ENCODE results near the gene TRAPPC14. TPM values are rescaled to one million over a fixed set of nuclear protein-coding genes. Genes with fewer than 3 reads are reported as not detected.
"Not testable (repeated sequence)": the region's sequence is repeated elsewhere in the genome, so short reads cannot be mapped to it uniquely, and the experiment has no call there.

The TRAPPC14 gene
- total RNA-seq, 1 experiment from 2014 or later: 11.2 TPM

DNA sequence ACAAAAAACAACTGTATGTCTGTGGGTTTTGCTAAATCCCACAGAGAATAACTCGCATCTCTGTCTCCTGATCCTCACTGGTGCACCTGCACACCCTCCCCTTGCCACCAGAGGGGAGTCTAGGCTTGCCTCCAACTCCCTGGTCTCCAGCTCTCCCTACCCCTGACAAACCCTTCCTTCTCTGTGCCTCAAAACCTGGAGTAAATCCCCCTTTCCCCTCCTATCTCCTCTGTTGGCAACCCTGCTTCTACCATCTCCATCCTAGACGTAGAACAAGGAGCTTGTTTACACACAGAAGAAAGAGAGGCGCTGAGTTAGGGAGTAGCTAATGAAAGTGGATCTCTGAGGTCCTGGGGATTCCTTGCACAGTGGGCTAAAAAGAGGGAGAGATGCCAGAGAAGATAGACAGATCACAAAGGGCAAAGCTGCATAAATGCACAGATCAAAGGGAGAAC lies 25.8 kb downstream of the TRAPPC14 start:
- in situ Hi-C loops (cut with HindIII; ENCODE audit: low pct_unique_long_range_greater_than_20kb, low sequenced_read_pairs): no loop called here
- peak; percentile 90 for DNase-seq (ENCODE audit: low read depth, low spot score)

GRCh38 chr7:100132126-100132525 lies 26.4 kb downstream of the TRAPPC14 start:
- in situ Hi-C loops (cut with HindIII; ENCODE audit: low pct_unique_long_range_greater_than_20kb, low sequenced_read_pairs): no loop called here

GRCh38 chr7:100130608-100131453 lies 27.7 kb downstream of the TRAPPC14 start:
- peak; percentile 76 for DNase-seq (ENCODE audit: low read depth, low spot score)
- in situ Hi-C loops (cut with HindIII; ENCODE audit: low pct_unique_long_range_greater_than_20kb, low sequenced_read_pairs): no loop called here

More at GRCh38 chr7:100132126-100132525, 26.4 kb downstream of the TRAPPC14 start:
- DNase-seq (ENCODE audit: low read depth, low spot score): no peak

DNA sequence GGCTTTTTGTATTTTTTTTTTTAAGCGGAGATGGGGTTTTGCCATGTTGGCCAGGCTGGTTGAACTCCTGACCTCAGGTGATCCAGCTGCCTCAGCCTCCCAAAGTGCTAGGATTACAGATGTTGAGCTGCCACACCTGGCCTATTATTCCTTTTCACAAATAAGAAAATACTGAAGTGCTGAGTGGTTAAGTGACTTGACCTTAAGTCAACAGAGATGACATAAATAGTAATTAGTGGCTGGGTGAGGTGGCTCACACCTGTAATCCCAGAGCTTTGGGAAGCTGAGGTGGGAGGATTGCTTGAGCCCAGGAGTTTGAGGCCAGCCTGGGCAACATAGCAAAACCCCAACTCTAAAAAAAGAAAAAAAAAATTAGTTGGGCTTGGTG lies 28.3 kb downstream of the TRAPPC14 start:
- in situ Hi-C loops (cut with HindIII; ENCODE audit: low pct_unique_long_range_greater_than_20kb, low sequenced_read_pairs); DNase-seq (ENCODE audit: low read depth, low spot score): not testable (repeated sequence)

- in situ Hi-C loops (cut with HindIII; ENCODE audit: low pct_unique_long_range_greater_than_20kb, low sequenced_read_pairs): no loop called here
- DNase-seq (ENCODE audit: low read depth, low spot score): no peak
Observed at GRCh38 chr7:100128637-100128963, 29.9 kb downstream of the TRAPPC14 start.

DNA sequence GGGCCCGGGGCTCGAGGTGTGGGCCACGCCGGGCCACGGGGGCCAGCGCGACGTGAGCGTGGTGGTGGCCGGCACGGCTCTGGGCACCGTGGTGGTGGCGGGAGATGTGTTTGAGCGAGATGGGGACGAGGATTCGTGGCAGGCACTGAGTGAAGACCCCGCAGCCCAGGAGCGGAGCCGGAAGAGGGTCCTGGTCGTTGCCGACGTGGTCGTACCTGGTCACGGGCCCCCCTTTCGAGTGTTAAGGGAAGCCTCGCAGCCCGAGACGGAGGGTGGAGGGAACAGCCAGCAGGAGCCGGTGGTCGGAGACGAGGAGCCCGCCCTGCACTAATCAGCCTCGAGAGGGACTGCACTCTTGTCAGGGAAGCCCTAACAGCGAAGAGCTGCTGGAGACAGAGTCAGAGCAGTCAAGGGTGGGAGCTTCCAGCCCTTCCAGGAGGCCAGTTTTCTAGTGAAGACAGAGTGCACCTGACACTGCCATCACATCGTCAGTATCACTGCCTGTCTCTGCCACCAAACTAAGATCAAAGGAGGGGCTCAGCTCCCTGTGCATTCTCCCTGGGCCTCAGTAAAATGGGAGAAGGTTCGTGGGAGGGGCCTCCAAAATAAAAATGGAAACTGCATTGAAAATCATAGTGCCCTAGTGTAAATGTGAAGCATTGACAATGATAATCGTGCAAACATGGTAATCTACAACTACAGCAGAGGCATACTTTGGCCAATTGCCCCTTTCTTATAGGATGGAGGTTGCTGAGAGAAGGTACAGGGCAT lies 30.5 kb downstream of the TRAPPC14 start:
- no peak for DNase-seq (ENCODE audit: low read depth, low spot score)
- in situ Hi-C loops (cut with HindIII; ENCODE audit: low pct_unique_long_range_greater_than_20kb, low sequenced_read_pairs): no loop called here

GRCh38 chr7:100126931-100127865 lies 31.3 kb downstream of the TRAPPC14 start, which contains the start of gene MBLAC1:
MBLAC1 (plus strand) TSS chr7:100126967; CDS start chr7:100127396, 429 bp downstream.
- in situ Hi-C loops (cut with HindIII; ENCODE audit: low pct_unique_long_range_greater_than_20kb, low sequenced_read_pairs): no loop called here
- peak; percentile 93 for DNase-seq (ENCODE audit: low read depth, low spot score)

DNA sequence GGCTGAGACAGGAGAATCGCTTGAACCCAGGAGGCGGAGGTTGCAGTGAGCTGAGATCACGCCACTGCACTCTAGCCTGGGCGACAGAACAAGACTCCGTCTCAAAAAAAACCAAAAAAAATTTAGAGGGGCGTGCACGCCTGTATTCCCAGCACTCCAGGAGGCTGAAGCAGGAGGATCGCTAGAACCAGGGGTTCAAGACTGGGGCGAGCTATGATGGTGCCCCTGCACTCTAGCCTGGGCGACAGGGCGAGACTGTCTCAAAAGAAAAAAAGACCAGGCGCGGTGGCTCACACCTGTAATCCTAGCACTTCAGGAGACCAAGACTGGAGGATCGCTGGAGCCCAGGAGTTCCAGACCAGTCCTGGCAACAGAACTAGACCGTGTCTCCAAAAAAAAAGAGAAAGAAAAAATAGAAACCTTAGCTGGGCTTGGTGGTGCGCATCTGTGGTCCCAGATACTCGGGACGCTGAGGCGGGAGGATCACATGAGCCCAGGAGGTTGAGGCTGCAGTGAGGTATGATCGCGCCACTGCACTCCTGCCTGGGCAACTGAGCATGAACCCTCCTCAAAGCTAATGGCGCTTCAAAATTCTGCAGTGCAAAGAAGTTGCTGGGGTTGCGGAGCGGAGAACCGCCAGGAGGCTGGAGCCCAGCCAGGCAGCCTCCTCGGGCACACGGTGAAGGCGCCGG lies 32.1 kb downstream of the TRAPPC14 start:
- in situ Hi-C loops (cut with HindIII; ENCODE audit: low pct_unique_long_range_greater_than_20kb, low sequenced_read_pairs): no loop called here
- DNase-seq (ENCODE audit: low read depth, low spot score): no peak

- no peak for DNase-seq (ENCODE audit: low read depth, low spot score)
- in situ Hi-C loops (cut with HindIII; ENCODE audit: low pct_unique_long_range_greater_than_20kb, low sequenced_read_pairs): no loop called here
Observed at GRCh38 chr7:100124301-100125230, 34.0 kb downstream of the TRAPPC14 start.

- in situ Hi-C loops (cut with HindIII; ENCODE audit: low pct_unique_long_range_greater_than_20kb, low sequenced_read_pairs): no loop called here
- no peak for DNase-seq (ENCODE audit: low read depth, low spot score)
Observed at GRCh38 chr7:100122568-100122967, 36.0 kb downstream of the TRAPPC14 start.

DNA sequence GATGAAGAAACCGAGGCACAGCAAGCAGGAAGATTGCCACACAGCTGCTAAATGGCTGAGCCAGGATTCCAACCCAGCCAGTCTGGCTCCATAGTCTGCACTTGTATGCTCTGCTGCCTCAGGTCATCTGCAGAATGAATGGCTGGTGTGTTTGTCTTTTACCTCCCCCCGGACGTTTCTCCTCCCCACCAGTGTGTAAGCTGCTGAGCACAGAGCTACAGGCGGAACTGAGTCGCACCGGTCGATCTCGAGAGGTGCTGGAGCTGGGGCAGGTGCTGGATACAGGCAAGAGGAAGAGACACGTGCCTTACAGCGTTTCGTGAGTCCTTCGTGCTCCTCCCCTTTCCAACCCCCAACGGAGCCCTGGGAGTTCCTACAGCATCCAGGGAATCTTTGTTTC lies 36.5 kb downstream of the TRAPPC14 start:
- in situ Hi-C loops (cut with HindIII; ENCODE audit: low pct_unique_long_range_greater_than_20kb, low sequenced_read_pairs): no loop called here
- DNase-seq (ENCODE audit: low read depth, low spot score): peak; percentile 96

GRCh38 chr7:100120733-100121036 lies 37.8 kb downstream of the TRAPPC14 start:
- in situ Hi-C loops (cut with HindIII; ENCODE audit: low pct_unique_long_range_greater_than_20kb, low sequenced_read_pairs): no loop called here
- no peak for DNase-seq (ENCODE audit: low read depth, low spot score)

- in situ Hi-C loops (cut with HindIII; ENCODE audit: low pct_unique_long_range_greater_than_20kb, low sequenced_read_pairs): no loop called here
- DNase-seq (ENCODE audit: low read depth, low spot score): peak; percentile 86
Observed at GRCh38 chr7:100119970-100120732, 38.4 kb downstream of the TRAPPC14 start.

DNA sequence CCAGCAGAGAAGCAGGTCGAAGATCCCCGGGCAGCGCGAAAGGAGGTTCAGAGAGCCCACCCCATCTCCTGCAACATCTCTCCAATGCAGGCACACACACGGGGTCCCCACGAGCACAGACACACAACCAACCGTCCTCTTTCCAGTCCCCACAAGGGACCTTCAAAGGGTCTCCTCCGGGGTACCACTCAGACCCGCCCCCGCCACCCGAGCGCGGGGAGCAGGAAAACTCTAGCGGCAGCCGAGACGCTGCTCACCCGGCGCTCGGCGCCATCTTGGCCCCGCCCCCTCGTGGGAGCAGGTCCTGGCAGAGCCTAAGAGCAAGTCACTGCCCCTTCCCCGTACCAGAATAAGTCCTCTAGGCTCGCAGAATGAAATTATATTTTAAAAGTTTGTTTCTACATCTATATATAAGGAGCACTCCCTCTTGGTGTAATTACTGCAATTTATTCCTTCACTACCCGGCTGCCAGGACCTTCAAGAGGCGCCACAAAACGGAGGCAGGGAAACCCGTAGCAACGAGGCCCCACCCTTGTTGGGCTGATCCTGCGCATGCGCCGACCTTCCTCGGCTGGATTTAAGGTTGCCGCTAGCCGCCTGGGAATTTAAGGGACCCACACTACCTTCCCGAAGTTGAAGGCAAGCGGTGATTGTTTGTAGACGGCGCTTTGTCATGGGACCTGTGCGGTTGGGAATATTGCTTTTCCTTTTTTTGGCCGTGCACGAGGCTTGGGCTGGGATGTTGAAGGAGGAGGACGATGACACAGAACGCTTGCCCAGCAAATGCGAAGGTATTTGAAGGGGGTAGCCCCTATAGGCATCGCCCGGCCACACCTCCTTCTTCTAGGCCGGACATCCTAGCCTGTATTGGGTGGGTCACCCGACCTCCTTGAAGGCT lies 39.2 kb downstream of the TRAPPC14 start, which contains the start of the genes CNPY4 and TAF6:
Gene CNPY4, plus strand, starts transcription at position 563 of the 898 bp plus-strand sequence. Its CDS starts 111 bp downstream, at position 674.
Gene TAF6, minus strand, starts transcription at position 287 of the 898 bp plus-strand sequence. CDS start 5,149 bp downstream, outside the sequence.
- in situ Hi-C loops (cut with HindIII; ENCODE audit: low pct_unique_long_range_greater_than_20kb, low sequenced_read_pairs): no loop called here

More for the DNA sequence above, 39.2 kb downstream of the TRAPPC14 start, which contains the start of the genes CNPY4 and TAF6:
- peak; percentile 97 for DNase-seq (ENCODE audit: low read depth, low spot score)
